GM23248 (cell line): ENCODE results near the gene DENND2D. TPM values are rescaled to one million over a fixed set of nuclear protein-coding genes. Genes with fewer than 3 reads are reported as not detected.

Experiments used
- DNase-seq: peaks from one replicate; pipeline ENCODE4 v3.0.0-alpha.2; 2015
- H2AFZ ChIP-seq: fragments of 200-600 bp; sonication (generic); 2 replicates; pipeline ENCODE4 v1.6.1; 2016; ENCODE audit warnings: antibody characterized with exemption
- H3F3A ChIP-seq: fragments of 200-600 bp; sonication (generic); 2 replicates; pipeline ENCODE4 v1.6.1; 2016; ENCODE audit warnings: mild to moderate bottlenecking, antibody characterized with exemption, mixed run types; ENCODE audit not compliant: insufficient read depth
- H3K27ac ChIP-seq: fragments of 200-600 bp; sonication (generic); 2 replicates; pipeline ENCODE4 v1.5.1; 2016; ENCODE audit warnings: mild to moderate bottlenecking
- H3K27me3 ChIP-seq: fragments of 200-600 bp; sonication (generic); replicated peaks from 2 replicates; pipeline ENCODE4 v1.6.1; 2016; ENCODE audit warnings: mild to moderate bottlenecking; ENCODE audit not compliant: insufficient read depth
- H3K36me3 ChIP-seq: fragments of 200-600 bp; sonication (generic); 2 replicates; pipeline ENCODE4 v1.6.1; 2016; ENCODE audit warnings: low read depth, mild to moderate bottlenecking
- H3K4me1 ChIP-seq: fragments of 200-600 bp; sonication (generic); 2 replicates; pipeline ENCODE4 v1.6.1; 2016; ENCODE audit warnings: mild to moderate bottlenecking; ENCODE audit not compliant: insufficient read depth
- H3K4me2 ChIP-seq: fragments of 200-600 bp; sonication (generic); one replicate; pipeline ENCODE4 v1.6.1; 2016; ENCODE audit warnings: mild to moderate bottlenecking; ENCODE audit not compliant: unreplicated experiment
- H3K4me3 ChIP-seq: fragments of 200-600 bp; sonication (generic); 2 replicates; pipeline ENCODE4 v1.5.1; 2016; ENCODE audit warnings: mild to moderate bottlenecking
- H3K79me2 ChIP-seq: fragments of 200-600 bp; sonication (generic); 2 replicates; pipeline ENCODE4 v1.6.1; 2016; ENCODE audit warnings: mild to moderate bottlenecking; ENCODE audit not compliant: insufficient read depth
- H3K9ac ChIP-seq: fragments of 200-600 bp; sonication (generic); 2 replicates; pipeline ENCODE4 v1.6.1; 2016; ENCODE audit warnings: mild to moderate bottlenecking
- H3K9me2 ChIP-seq: fragments of 200-600 bp; sonication (generic); 2 replicates; pipeline ENCODE4 v1.6.1; 2016; ENCODE audit warnings: mixed run types, mild to moderate bottlenecking, moderate library complexity; ENCODE audit not compliant: insufficient read depth
- H3K9me3 ChIP-seq: fragments of 200-600 bp; sonication (generic); one replicate; pipeline ENCODE4 v1.6.1; 2017; ENCODE audit warnings: low read depth
- H4K20me1 ChIP-seq: fragments of 200-600 bp; sonication (generic); 2 replicates; pipeline ENCODE4 v1.6.0; 2016; ENCODE audit not compliant: insufficient read depth
- EZH2 ChIP-seq: fragments of 200-600 bp; sonication (generic); IDR thresholded peaks from 2 replicates; pipeline ENCODE4 v1.6.1; 2018; ENCODE audit warnings: antibody characterized with exemption, mild to moderate bottlenecking; ENCODE audit not compliant: insufficient read depth, poor library complexity, severe bottlenecking
- EZH2phosphoT487 ChIP-seq: fragments of 200-600 bp; sonication (generic); IDR thresholded peaks from 2 replicates; pipeline ENCODE4 v1.6.1; 2018; ENCODE audit warnings: antibody characterized with exemption, moderate library complexity, mild to moderate bottlenecking, low read depth; ENCODE audit not compliant: insufficient read depth
- WGBS, 2 experiments: methylation state at CpG; one replicate each; pipeline ENCODE4 v1.1.6; 2015 to 2017; ENCODE audit warnings: low lambda C conversion rate in 2 of 2, low coverage in 1 of 2; ENCODE audit errors: missing lambda C conversion rate in 2 of 2; 5-methylcytosine and 5-hydroxymethylcytosine counted together
- in situ Hi-C: fragments of 300-500 bp; cut with MboI; formaldehyde crosslinking; loops from 2 replicates; pipeline ENCODE4 v1.15.0; 2020
- polyA plus RNA-seq: library from polyadenylated mRNA; unstranded; fragments of >200 nt; fragmentation: Nextera tagmentation; extraction: Ambion mirVana; gene quantifications from 2 replicates; pipeline ENCODE4 v1.2.1, GENCODE V29; 2016
- total RNA-seq: library from RNA; depleted of rRNA; stranded (reverse); fragments of >200 nt; shearing (Covaris generic); gene quantifications from 2 replicates; pipeline ENCODE4 v1.2.3, GENCODE V29; 2014

DENND2D gene
- total and polyA plus RNA-seq, 2 experiments from 2014 or later = 3.7 to 6.6 TPM

DNA sequence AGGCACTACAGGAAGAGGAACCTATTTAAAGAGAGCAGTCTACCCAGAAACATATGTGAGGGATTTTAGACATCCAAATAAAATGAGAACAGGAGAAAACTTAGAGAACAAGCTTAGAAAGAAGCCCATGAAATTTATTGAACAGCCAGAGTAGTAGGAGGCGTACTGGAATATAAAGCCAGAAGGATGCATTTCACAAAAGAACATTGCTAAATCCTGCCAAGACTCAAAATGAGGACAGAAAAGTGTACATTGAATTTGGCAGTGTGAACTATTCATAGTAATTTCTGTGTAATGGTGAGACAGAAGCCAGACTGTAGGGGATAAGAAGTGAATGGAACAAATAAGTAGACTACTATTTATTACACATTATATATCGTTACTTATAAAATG, 38.0 kb downstream of the DENND2D start:
- H3K27ac ChIP-seq = no peak overlapping the region

DNA sequence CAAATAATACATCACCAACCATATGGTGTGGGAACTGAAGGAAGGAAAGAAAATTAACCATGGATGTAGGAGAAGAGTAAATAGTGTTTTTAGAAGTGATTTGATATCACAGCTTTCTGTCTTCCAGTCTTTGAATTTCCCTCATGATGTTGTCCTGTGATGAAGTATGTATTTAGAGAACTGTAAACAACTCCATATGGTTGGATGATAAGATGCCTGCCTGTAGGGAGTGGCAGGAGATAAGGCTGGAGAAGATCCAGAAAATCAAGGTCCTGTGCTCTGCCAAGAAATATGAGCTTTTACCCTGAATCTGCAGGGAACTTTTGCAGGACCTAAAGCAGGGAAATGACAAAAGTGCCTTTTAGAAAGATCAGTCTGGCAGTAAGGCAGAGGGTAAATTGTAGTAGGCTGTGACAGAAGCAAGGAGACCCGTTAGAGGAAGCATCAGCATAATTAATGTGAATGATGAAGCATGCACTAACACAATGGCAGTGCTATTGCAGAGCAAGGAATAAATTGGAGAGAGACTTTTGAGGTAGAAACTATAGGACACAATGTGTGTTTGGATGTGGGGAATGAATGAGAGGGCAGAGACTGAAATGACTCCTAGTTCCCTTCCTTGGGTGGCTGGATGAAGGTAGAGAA, 38.5 kb downstream of the DENND2D start:
- no peak overlapping the region for H3K9ac ChIP-seq
- in situ Hi-C loops = no loop called here
- peaks cover 42% of the 10 kb centered on the region for H3K79me2 ChIP-seq
- TF ChIP-seq EZH2phosphoT487 (no peak), EZH2 (no peak)
- no peaks in the 10 kb centered on the region for H4K20me1 ChIP-seq
- no peak overlapping the region for H3K27ac ChIP-seq
- H2AFZ ChIP-seq = no peak overlapping the region
- no peaks in the 10 kb centered on the region for H3F3A ChIP-seq
- H3K4me3 ChIP-seq = no peak overlapping the region
- H3K4me1 ChIP-seq = no peaks in the 10 kb centered on the region
- H3K27me3 ChIP-seq = no peaks in the 10 kb centered on the region
- 94 to 100% methylated on average over 1 of the region's 1 CpG for WGBS, 2 experiments
- no peak overlapping the region for H3K4me2 ChIP-seq
- H3K9me2 ChIP-seq = no peaks in the 10 kb centered on the region
- no peaks in the 10 kb centered on the region for H3K9me3 ChIP-seq
- DNase-seq = no peak
- H3K36me3 ChIP-seq = peaks cover 32% of the 10 kb centered on the region

More for the DNA sequence above, 38.0 kb downstream of the DENND2D start:
- Histone ChIP-seq H3K9me3 (no peaks in the 10 kb centered on the region), H3K36me3 (peaks cover 36% of the 10 kb centered on the region), H2AFZ (no peak overlapping the region), H3K4me2 (no peak overlapping the region), H3K27me3 (no peaks in the 10 kb centered on the region), H3K9me2 (no peaks in the 10 kb centered on the region), H3F3A (no peaks in the 10 kb centered on the region), H3K9ac (no peak overlapping the region), H3K79me2 (peaks cover 37% of the 10 kb centered on the region), H3K4me3 (no peak overlapping the region), H4K20me1 (no peaks in the 10 kb centered on the region), H3K4me1 (no peaks in the 10 kb centered on the region)
- in situ Hi-C loops = no loop called here
- WGBS, 2 experiments = 96 to 98% methylated on average over 2 of the region's 2 CpGs
- TF ChIP-seq EZH2phosphoT487 (no peak), EZH2 (no peak)
- no peak for DNase-seq

DNA sequence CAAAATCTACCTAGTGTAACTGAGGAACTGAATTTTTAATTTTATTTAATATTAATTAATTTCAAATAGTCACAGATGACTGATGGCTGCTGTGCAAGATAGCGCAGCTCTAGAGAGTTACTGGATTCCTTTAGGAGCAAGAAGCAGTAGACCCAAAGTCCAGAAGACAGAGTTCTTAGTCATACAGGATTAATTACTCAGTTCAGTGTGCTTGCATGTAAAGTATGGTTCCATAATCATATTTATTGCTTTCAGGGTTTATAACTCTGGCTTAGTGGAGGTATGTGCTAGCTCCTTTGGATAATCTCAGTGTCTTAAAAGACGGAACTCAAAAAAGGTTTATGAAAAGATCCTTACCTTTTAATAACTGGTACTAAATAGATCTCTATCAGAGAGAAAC, 43.0 kb downstream of the DENND2D start:
- H3K4me1 ChIP-seq = no peaks in the 10 kb centered on the region
- in situ Hi-C loops = no loop called here
- H3K79me2 ChIP-seq = peaks cover 87% of the 10 kb centered on the region
- H3K4me2 ChIP-seq = no peak overlapping the region
- H3K27ac ChIP-seq = no peak overlapping the region
- no peak for DNase-seq
- H2AFZ ChIP-seq = no peak overlapping the region
- H3F3A ChIP-seq = no peaks in the 10 kb centered on the region
- no peak for TF ChIP-seq EZH2
- TF ChIP-seq EZH2phosphoT487 = no peak
- no peaks in the 10 kb centered on the region for H3K27me3 ChIP-seq
- H3K36me3 ChIP-seq = peaks cover 52% of the 10 kb centered on the region
- no peaks in the 10 kb centered on the region for H3K9me3 ChIP-seq
- H3K9me2 ChIP-seq = no peaks in the 10 kb centered on the region
- H3K4me3 ChIP-seq = no peak overlapping the region
- H4K20me1 ChIP-seq = 0 out of 2 replicates have a peak, but pooled peaks cover under 1% of the 10 kb centered on the region
- H3K9ac ChIP-seq = no peak overlapping the region
- WGBS, 2 experiments = 98 to 100% methylated on average over 2 of the region's 2 CpGs

DNA sequence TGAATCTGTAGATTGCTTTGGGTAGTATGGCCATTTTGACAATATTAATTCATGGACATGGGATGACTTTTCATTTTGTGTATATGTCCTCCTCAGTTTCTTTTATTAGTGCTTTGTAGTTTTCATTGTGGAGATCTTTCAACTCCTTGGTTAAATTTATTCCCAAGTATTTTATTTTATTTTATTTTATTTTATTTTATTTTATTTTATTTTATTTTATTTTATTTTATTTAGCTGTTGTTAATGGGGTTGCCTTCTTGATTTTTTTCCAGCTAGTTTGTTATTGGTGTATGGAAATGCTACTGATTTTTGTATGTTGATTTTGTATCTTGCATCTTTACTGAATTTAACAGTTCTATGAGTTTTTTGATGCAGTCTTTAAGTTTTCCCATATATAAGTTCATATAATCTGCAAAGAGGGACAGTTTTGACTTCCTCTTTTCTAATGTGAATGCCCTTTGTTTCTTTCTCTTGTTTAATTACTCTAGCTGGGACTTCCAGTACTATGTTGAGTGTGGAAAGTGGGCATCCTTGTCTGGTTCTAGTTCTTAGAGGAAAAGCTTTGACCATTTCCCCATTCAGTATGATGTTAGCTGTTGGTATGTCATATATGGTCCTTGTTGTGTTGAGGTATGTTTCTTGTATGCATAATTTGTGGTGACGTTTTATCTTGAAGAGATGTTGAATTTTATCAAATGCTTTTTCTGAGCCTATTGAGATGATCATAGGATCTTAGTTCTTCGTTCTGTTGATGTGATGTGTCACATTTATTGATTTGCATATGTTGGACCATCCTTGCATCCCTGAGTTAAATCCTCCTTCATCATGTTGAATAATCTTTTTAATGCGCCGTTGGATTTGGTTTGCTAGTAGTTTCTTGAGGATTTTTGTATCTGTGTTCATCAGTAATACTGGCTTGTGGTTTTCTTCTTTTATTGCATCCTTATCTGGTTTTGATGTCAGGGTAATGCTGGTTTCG, 46.1 kb downstream of the DENND2D start:
- no peaks in the 10 kb centered on the region for H3K27me3 ChIP-seq
- H3K36me3 ChIP-seq = peaks cover 50% of the 10 kb centered on the region
- H3K9me3 ChIP-seq = no peaks in the 10 kb centered on the region
- H3K4me1 ChIP-seq = no peaks in the 10 kb centered on the region
- H3K9me2 ChIP-seq = no peaks in the 10 kb centered on the region
- no peak overlapping the region for H3K27ac ChIP-seq
- no peak overlapping the region for H3K4me2 ChIP-seq
- no peaks in the 10 kb centered on the region for H3F3A ChIP-seq
- no peak for DNase-seq
- no peak overlapping the region for H3K4me3 ChIP-seq
- H3K9ac ChIP-seq = no peak overlapping the region
- in situ Hi-C loops = no loop called here
- peaks cover 94% of the 10 kb centered on the region for H3K79me2 ChIP-seq
- 0 out of 2 replicates have a peak, but pooled peaks cover 2% of the 10 kb centered on the region for H4K20me1 ChIP-seq
- WGBS, 2 experiments = 95 to 99% methylated on average over 5 of the region's 5 CpGs
- H2AFZ ChIP-seq = no peak overlapping the region
- TF ChIP-seq EZH2 (no peak), EZH2phosphoT487 (no peak)
